LHCN-M2 (cell line): ENCODE measurements around the gene ADCYAP1R1. TPM values are rescaled to one million over a fixed set of nuclear protein-coding genes. Genes with fewer than 3 reads are reported as not detected.

Experiments used
- DNase-seq: peaks from one replicate; pipeline ENCODE4 v3.0.0-alpha.2; 2012; ENCODE audit warnings: low read depth
- total RNA-seq: library from RNA; depleted of rRNA; stranded (reverse); fragments of >200 nt; gene quantifications from 2 replicates; pipeline ENCODE4 v1.2.3, GENCODE V29; 2014

ADCYAP1R1 gene
- total RNA-seq, 1 experiment from 2014 or later: 0.06 TPM

- no peak for DNase-seq
Observed at GRCh38 chr7:31067491-31067890, 15.4 kb downstream of the ADCYAP1R1 start.

- no peak for DNase-seq
Observed at GRCh38 chr7:31068006-31068675, 16.0 kb downstream of the ADCYAP1R1 start.

- no peak for DNase-seq
Observed at GRCh38 chr7:31069860-31070555, 17.9 kb downstream of the ADCYAP1R1 start.

DNA sequence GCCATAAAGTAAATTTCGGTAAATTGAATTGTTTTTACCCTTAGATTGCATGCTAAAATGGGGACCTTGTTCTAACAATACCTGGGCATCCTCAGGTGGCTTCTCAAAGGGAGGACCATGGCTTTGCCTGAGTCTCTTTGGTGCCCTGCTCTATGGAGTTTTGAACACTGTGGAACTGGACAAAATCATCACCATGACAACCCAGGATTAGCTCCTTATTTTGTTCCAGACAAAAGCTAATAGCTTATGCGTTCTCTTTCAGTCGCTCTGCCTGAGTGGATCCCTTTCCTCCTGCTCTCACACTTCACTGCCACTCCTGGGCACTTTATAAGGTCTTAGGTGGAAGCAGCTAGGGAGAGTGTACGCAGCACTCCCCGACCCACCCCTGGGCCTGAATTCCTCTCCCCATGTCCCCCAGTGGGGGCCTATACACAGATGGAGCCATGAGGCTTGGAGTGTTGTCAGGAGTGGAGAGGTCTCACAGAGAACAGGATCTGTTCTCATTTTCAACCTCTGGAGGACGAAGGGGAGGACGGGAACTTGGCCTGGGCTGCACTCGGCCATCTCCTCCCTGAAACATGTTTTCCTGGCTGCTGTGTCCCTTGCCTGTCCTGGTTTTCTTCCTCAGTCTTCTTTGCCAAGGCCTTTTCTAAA, 19.0 kb downstream of the ADCYAP1R1 start:
- no peak for DNase-seq

GRCh38 chr7:31071645-31072029, 19.5 kb downstream of the ADCYAP1R1 start:
- DNase-seq: no peak

DNA sequence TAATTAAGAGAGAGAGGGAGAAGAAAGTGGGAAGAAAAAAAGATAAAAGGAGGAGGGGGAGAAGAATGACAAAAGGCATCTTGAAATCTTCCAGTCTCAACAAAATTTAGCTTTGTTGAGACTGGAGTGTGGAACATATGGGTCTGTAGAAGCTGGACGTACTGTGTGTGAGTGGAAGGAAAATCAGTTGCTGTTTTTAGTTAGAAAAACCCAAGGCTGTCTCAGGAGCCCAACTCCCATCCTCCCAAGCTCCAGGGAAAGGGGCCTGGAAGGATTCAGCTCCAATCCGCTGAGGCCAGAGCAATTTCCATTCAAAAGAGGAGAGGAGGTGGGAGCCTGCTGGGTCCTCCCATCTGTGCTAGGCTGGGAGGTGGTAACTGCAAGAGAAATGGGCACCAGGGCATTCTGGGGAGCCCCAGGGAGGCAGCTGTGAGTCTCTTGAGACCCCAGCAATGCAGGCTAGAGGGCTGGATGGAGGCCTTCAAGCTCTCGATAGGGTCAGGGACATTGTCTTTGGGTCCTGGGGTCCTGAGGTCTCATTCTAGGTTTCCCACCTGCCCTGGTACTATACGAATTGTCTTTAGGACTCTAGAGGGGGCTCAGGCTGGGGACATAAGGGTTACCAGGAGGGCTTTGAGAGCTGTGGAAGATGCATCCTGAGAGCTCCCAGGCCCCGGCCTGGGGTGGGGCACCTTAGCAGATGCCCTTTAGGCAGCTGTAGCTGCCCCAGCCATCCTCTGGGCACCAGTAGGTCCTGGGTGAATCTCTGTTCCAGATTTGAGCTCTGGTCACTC, 21.4 kb downstream of the ADCYAP1R1 start:
- DNase-seq: no peak

GRCh38 chr7:31074120-31074383, 21.9 kb downstream of the ADCYAP1R1 start:
- peak; percentile 15 for DNase-seq

DNA sequence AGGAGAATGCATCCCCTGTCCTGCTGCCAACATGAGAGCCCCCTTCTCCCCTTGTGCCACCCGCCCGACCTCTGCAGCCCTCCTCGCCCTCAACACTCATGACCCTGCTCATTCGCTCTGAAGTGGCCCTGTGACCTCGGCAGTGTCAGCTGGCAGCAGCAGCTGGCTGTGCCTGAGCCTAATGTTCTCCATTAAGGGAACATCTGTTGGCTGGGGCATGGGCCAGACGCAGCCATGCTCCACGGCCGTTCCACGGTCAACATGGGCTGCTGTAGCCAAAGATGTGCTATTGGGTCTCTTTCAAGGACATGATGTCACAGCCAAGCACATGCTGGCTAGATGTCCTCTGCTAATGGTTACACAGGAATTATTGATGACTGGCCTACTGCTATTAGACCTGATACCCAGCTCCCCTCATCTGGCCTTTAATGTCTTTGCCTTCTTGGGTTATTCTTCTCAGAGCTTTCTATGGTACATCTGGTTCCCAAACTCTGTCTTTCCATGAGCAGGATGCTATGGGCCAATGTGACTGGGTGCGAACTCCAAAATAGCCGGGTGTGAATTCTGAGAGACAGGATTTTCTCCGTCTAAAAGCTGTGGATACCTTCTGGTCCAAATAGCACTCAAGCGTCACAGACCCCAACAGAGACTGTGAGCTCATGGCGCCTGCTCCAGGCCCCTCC, 22.4 kb downstream of the ADCYAP1R1 start:
- no peak for DNase-seq

DNA sequence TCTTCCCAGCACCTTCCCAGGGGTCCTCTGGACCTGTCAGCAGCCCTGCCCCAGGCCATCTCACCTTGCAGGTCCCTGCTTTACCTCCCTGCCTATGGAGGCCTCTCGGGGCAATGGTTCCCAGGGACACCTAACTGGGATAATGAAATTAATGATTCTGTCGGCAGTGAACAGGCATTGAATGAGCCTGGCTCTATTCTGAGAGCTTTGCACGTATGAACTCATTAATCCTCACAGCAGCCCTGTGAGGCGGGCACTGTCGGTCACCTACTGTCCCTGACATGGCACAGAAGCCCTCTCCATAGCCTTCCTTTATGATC, 22.9 kb downstream of the ADCYAP1R1 start:
- DNase-seq: no peak

DNA sequence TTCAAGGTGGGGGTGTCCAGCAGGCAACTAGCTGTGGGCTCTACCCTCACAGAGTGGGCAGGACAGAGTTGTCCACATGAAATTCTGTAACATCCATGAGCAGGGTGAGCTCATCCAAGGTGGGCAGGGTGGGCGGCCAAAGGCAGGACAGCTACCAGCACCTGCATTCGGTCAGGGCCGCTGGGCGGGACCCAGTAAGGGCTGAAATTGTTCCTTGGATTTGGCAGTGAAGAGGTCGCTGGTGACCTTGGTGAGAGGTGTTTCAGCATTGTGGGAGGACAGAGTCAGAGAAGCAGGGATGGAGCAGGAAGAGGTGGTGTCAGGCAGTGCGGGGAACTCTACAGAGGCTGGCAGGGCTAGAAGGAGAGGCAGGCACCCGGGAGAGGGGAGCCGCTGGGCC, 23.9 kb downstream of the ADCYAP1R1 start:
- DNase-seq: no peak

- DNase-seq: no peak
Observed at GRCh38 chr7:31076641-31077310, 24.7 kb downstream of the ADCYAP1R1 start.

- no peak for DNase-seq
Observed at GRCh38 chr7:31077484-31078362, 25.6 kb downstream of the ADCYAP1R1 start.

GRCh38 chr7:31078363-31078990, 26.4 kb downstream of the ADCYAP1R1 start:
- no peak for DNase-seq

DNA sequence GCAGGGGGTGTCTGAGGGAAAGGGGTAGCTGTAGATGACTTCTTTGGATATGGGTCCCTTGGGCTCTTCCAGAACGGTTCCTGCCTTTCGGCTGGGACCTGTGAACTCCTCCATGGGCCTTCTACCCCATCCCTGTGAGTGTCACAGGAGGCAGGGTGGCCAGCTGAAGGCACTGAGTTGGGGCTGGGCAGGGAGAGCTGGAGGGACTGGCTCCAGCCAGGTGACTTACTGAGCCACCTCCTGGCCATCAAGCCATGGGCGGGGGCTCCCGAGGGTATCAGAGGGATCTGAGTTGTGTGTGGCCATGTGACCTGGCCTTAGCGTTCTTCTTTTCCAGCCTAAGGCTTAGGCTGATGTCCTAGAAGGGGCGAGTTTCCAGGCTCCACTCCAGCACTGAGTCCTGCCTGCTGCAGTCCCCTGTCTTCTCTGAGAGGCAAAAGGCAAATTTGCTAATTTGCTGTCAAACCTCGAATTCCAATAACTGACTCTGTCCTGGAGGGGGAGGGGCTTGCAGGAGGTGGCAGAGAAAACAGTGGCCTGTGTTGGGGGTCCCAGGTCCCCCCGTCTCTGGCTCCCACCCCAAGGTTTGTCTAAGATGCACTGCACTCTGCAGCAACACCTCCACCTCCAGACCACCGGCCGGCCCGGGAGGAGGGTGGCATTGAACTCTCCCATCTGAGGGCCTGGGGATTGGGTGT, 27.2 kb downstream of the ADCYAP1R1 start:
- no peak for DNase-seq

- no peak for DNase-seq
Observed at GRCh38 chr7:31079824-31080511, 27.9 kb downstream of the ADCYAP1R1 start.

- no peak for DNase-seq
Observed at GRCh38 chr7:31080763-31081162, 28.7 kb downstream of the ADCYAP1R1 start.

GRCh38 chr7:31082017-31082416, 29.9 kb downstream of the ADCYAP1R1 start:
- DNase-seq: no peak

DNA sequence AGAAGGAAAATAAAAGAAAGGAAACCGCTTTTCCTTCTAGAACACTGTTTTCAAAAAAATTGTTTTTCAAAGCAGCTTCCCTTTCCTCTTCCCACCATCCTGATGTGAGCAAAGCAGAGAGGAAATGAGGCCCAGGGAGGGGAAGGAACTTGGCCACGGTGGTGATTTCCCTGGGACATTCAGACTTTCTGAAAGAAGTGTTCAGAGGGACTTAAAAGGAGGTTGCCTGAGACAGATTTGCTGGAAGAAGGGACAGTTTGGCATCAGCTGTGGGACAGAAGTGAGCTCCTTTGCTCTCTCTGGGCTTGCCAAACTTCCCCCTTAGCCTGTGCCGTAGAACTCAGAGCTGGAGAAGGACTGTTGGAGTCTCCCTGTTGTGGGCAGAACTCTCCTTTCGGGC, 30.3 kb downstream of the ADCYAP1R1 start:
- no peak for DNase-seq
